Smooth muscle cell of the brain vasculature (primary cell): ENCODE data around the gene SRD5A3.
A peak's percentile ranks its signal among the peaks of the same experiment; 100 is the strongest.

ENCODE experiments used
- DNase-seq: peaks from one replicate; pipeline ENCODE4 v3.0.0-alpha.2; 2012; ENCODE audit warnings: low read depth, low spot score

SRD5A3 gene

DNA sequence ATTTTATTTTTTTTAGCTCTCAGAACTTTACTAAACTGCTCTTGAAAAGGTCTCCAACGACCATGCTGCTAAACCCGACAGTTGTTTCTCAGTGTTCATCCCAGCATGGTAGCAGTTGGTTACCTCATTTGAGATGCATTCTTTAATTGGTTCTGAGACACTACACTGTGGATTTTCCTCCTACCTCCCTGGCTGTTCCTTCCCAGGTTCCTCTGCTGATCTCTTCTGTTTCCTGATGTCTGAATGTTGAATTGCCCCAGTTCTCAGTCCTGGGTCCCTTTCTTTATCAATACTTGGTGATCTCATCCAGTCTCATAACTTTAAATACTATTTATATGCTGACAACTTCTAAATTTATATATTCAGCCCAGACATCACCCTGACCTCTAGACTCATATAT lies 30.7 kb downstream of the SRD5A3 start:
- DNase-seq = no peak

- no peak for DNase-seq
These were observed 32.8 kb downstream of the SRD5A3 start for GRCh38 chr4:55378617-55379467.

- DNase-seq = no peak
These were observed 34.5 kb downstream of the SRD5A3 start for GRCh38 chr4:55380576-55380975.

- DNase-seq = no peak
These were observed 35.5 kb downstream of the SRD5A3 start for GRCh38 chr4:55381502-55381901.

- no peak for DNase-seq
These were observed 36.5 kb downstream of the SRD5A3 start for GRCh38 chr4:55382488-55383003.

GRCh38 chr4:55385201-55385649 lies 39.2 kb downstream of the SRD5A3 start:
- no peak for DNase-seq

DNA sequence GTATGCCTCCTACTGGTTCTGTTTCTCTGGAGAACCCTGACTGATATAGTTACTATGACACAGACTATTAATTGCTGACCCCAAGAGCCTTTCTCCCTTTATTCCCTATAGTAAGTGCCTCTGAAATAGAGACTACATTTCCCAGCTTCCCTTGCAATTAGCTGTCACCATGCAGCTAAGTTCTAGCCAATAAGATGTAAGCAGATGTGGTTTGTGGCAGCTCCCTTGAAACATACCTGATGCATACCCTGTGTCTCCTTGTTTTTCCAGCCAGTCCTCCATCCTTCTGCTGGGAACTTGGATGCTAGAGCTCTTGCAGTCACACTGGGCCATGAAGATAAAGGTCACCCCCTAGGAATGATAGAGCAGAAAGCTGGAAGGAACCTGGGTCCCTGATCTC lies 40.0 kb downstream of the SRD5A3 start:
- no peak for DNase-seq

DNA sequence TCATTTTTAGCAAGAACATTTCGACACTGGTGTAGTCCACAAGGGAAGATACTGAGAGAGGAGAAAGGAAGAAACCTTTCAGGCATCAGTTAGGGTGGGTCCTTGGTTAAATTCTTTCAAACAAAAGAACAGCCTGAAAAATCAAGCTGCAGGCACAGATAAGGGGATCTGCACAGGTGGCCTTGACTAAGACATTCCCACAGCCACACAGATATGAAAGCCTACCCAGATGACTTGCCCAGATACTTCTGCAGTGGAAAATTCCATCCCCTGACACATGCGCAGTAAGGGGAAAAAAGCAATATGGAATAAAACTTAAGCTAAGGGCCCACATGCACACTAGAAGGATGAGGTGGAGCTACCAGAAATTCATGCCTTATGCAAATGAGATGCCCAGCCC lies 40.8 kb downstream of the SRD5A3 start:
- DNase-seq = no peak

- no peak for DNase-seq
These were observed 47.6 kb downstream of the SRD5A3 start for GRCh38 chr4:55393461-55394320.

GRCh38 chr4:55395218-55395528 lies 49.1 kb downstream of the SRD5A3 start:
- DNase-seq = no peak

- peak; percentile 47 for DNase-seq
These were observed 49.7 kb downstream of the SRD5A3 start, which contains the start of gene TMEM165 for GRCh38 chr4:55395529-55396307. TMEM165 (plus strand) TSS chr4:55395957; CDS start chr4:55396190, 233 bp downstream.

DNA sequence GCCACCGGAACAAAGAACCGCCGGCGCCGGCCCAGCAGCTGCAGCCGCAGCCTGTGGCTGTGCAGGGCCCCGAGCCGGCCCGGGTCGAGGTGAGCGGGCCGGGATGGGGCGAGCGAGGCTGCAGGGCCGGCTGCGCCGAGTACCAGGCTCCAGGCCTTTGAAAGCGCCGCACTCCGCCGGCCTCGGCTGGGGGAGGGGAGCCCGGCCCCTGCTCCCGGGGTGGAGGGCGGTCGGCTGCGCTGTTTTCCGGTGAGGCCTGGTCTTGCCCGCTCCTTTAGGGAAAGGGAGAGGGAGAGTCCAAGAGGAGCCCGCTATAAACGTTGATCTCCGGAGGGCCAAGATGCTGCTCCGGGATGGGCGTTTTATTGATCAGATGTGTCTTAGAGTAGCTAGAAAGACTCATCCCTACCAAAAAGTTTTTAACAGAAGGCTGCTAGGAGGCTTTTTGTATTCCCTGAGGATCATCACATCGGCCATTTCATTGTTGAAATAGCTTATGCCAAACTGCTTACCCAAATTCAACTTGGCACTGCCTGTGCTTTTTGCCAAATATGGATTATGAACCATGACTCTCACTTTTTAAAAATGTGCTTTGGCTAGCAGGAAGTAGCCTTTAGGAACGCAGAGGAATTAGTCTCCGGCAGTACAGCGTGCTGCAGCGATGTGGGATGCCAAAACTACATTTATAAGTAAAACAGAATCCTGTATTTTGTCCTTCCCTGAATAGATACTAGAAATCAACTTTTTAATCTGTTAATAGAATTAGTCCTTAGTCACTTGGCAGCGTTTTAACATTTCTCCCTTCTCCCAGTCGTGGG lies 50.5 kb downstream of the SRD5A3 start:
- DNase-seq = no peak

DNA sequence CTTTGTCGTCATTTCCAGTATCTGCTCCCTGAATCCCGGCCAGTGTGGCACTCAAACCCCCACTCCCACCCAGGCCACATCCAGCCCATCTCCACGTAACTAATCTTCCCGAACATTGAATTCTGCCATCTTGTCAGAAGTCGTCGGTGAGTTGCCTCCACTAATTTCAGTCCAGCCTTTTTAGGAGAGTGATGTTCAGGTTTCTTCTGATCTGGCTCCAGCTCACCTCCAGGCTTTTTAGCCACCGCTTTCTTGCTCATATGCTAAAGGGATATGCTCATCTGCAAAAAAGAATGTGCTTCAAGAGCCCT lies 51.0 kb downstream of the SRD5A3 start:
- no peak for DNase-seq

- DNase-seq = no peak
These were observed 51.7 kb downstream of the SRD5A3 start for GRCh38 chr4:55397520-55398321.

- no peak for DNase-seq
These were observed 52.4 kb downstream of the SRD5A3 start for GRCh38 chr4:55398461-55398860.

DNA sequence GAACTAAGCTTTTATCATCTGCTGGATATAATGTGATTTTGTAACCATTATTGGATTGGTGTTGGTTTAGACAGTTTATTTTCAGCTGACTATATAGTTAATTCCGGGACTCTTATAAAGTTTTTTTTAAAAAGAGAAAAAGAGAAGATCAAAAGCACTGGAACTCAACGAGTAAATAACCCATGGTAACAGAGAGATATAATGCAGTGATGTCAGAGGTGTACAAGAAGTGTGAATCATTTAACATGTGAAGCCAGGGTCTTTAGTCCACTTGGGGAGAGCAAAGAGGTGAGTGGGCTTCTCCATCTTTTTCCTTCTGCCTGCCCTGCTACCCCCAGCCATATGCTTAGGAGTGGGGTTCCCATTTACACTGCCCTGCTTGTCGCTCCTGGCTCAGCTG lies 52.9 kb downstream of the SRD5A3 start:
- no peak for DNase-seq

DNA sequence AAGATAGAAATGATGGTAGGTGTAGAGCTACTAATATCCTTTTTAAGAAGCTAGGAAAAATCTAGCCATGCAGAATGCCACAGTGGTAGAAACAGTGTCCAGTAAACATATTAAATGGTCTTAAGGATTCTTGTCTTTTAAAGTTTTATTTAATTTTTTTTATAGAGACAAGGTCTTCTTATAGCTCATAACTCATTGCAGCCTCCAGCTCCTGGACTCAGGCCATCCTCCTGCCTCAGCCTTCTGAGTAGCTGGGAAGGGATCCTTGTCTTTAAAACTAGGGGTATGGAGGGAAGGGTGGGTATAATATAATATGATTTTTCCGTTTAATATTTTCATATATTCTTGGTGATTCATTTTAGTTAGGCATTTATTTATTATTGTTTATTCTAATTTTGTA lies 53.5 kb downstream of the SRD5A3 start:
- no peak for DNase-seq

- no peak for DNase-seq
These were observed 59.0 kb downstream of the SRD5A3 start for GRCh38 chr4:55405073-55405472.

DNA sequence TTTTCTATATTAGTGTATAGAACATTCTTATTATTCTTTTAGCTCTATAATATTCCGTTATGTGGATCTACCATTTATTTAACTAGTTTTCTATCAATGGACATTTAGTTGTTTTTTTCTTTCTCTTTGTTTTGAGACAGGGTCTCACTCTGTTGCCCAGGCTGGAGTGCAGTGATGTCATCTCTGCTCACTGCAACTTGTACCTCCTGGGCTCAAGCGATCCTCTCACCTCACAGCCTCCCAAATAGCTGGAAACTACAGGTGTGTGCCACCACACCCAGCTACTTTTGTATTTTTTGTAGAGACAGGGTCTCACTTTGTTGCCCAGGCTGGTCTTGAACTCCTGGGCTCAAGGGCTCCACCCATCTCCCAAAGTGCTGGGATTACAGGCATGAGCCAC lies 60.5 kb downstream of the SRD5A3 start:
- DNase-seq = no peak

DNA sequence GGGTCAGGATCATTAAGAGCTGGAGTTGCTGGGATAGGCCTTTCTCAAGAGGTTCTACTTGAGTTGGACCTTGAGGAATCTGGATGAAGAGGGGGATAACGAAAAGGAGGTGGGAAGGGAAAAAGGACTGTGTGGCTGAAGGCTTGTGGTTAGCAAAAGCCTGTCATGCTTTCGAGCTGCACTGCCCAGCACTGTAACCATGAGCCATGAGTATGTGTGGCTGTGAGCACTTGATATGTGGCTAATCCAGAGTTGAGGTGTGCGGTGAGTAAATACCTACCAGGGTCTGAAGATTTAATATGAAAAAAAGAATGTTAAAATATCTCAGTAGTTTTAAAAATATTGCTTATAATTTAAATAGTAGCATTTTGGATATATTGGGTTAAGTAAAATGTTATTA lies 61.1 kb downstream of the SRD5A3 start:
- DNase-seq = no peak
